Left ventricle myocardium superior (tissue), 1 donor: ENCODE data around the gene KANK4. TPM values are rescaled to one million over a fixed set of nuclear protein-coding genes. Genes with fewer than 3 reads are reported as not detected.

Source experiments
- total RNA-seq: library from RNA; stranded (reverse); fragmentation: NEBNext Ultra II Directional; extraction: Animal tissue kit (Norgen Biotek cat#: 25700); gene quantifications from one replicate; pipeline ENCODE4 v1.2.1, GENCODE V29; 2021
- donor health status: DM: no; HTN: yes; CAD: no; lungs with severe emphysema.

KANK4 gene
- total RNA-seq, 1 donor from 2014 or later: 0.25 TPM

Other genes with a start within 250 kb of the KANK4 start
- gene L1TD1, start 124.6 kb downstream of the KANK4 start, total RNA-seq: 0.05 TPM
- gene USP1, start 117.6 kb upstream of the KANK4 start, total RNA-seq: 14.1 TPM